ENCODE measurements around the gene NMRAL1. TPM values are rescaled to one million over a fixed set of nuclear protein-coding genes. Genes with fewer than 3 reads are reported as not detected.

The NMRAL1 gene
- 74.1 and 76.7 TPM in 2 replicates for total RNA-seq

GRCh38 chr16:4474192-4474961 lies at the start of gene NMRAL1:
NMRAL1 (minus strand) TSS chr16:4474625; CDS start chr16:4474132, 493 bp downstream.

GRCh38 chr16:4475880-4476788 lies 1.7 kb upstream of the NMRAL1 start, which contains the start of gene HMOX2:
HMOX2 (plus strand) TSS chr16:4476398; CDS start chr16:4505525, 29,127 bp downstream.

DNA sequence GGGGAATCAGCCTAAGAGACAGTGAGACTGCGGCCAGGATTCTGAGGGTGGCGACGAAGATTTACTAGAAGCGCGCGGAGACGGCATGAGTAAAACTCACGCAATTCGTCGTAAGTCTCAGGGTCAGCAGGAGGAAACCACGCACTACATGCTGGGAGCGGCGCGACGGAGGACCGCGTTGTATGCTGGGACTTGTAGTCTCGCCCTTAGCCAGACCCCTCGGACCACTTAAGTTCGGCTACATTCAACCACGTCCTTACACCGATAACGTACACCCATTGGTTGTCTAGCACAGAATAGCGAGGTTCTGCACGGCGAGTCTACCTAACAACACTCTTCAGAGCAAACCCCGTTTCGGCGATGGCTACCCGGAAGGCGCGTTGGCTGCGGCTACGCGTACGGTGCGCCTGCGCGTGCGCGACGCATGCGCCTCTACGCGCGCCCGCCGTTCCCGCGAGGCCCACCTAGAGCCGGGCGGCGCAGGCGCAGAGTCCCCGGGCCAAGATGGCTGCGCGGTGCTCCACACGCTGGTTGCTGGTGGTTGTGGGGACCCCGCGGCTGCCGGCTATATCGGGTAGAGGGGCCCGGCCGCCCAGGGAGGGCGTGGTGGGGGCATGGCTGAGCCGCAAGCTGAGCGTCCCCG lies 48.9 kb downstream of the NMRAL1 start, which contains the start of gene DNAJA3:
DNAJA3 (plus strand) TSS at position 491 of the 643 bp plus-strand sequence; CDS start at position 505, 14 bp downstream.

DNA sequence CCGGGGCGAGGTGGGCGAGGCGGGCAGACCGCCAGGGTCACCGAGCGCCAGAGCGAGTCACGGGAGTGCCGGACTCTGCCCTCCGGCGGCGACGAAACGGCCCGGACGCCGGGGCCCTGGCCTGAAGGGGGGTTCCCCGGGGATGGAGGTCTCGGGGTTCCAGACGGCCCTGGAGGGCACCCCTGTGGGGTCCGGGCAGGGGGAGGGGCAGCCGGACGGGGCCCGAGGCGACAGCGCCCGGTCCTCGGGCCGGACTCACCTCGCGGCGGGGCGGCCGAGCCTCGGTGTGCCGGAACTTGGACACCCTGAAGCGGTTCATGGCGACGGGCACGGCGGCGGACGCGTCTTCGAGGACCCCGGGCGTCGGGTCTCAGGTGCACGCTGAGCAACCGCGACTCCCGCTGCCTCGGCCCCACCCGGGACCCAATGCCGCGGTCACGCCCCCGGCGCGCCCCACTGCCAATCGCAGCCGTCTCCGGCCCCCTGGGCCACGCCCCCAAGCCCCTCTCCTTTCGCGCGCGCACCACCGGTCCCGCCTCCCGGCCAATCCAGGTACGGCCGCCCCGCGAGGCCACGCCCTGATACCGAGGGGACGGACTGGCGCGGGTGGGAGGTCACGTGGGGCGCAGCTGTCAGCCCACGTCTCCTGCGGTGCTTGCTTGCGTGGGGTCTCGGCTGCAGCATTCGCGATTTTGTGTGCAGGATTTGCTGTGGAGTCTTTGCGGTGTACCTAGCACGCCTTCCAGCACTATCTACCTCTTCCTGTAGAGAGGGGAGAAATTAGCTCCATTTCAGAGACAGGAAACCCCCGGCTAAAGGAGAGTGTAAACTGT lies 58.0 kb downstream of the NMRAL1 start, which contains the start of gene CORO7:
CORO7 (minus strand) TSS at position 397 of the 833 bp plus-strand sequence; CDS start at position 319, 78 bp downstream.

Other genes starting within 250 kb of the NMRAL1 start
- gene SRL, start 232.5 kb downstream of the NMRAL1 start, total RNA-seq, result 0.38 and 0.56 TPM in 2 replicates
- gene TFAP4, start 201.6 kb downstream of the NMRAL1 start, total RNA-seq, result 3.7 and 8.6 TPM in 2 replicates
- gene GLIS2, start 158.6 kb downstream of the NMRAL1 start, total RNA-seq, result 1.7 and 3.9 TPM in 2 replicates
- 24.0 and 36.4 TPM in 2 replicates for gene PAM16, start 123.3 kb downstream of the NMRAL1 start, total RNA-seq
- gene VASN, start 102.8 kb downstream of the NMRAL1 start, total RNA-seq, result 74.2 and 77.5 TPM in 2 replicates
- gene CORO7, start 58.0 kb downstream of the NMRAL1 start, total RNA-seq, result 7.9 and 12.7 TPM in 2 replicates
- gene DNAJA3, start 48.8 kb downstream of the NMRAL1 start, total RNA-seq, result 43.4 and 78.6 TPM in 2 replicates
- gene HMOX2, start 1.8 kb upstream of the NMRAL1 start, total RNA-seq, result 37.8 and 87.6 TPM in 2 replicates
- 8.6 and 9.0 TPM in 2 replicates for gene CDIP1, start 64.1 kb upstream of the NMRAL1 start, total RNA-seq
- under 0.01 TPM in 2 replicates for gene C16orf96, start 81.7 kb upstream of the NMRAL1 start, total RNA-seq
- 3.5 and 5.9 TPM in 2 replicates for gene UBALD1, start 140.3 kb upstream of the NMRAL1 start, total RNA-seq
- 22.8 and 25.9 TPM in 2 replicates for gene MGRN1, start 150.2 kb upstream of the NMRAL1 start, total RNA-seq
- gene NUDT16L1, start 218.9 kb upstream of the NMRAL1 start, total RNA-seq, result 18.0 and 33.2 TPM in 2 replicates

Data from regular cardiac myocyte (primary cell).